NCI-H1436 treated with DMSO at 0.1 percent for 48 hours (cell line): ENCODE measurements around the gene ACO2.
A peak's percentile ranks its signal among the peaks of the same experiment; 100 is the strongest.
"Not testable (repeated sequence)": the region's sequence is repeated elsewhere in the genome, so short reads cannot be mapped to it uniquely, and the experiment has no call there.

Source experiments
- DNase-seq: peaks from one replicate; lab custom pipeline; 2025; lab: John Stamatoyannopoulos, UW

Gene ACO2

DNA sequence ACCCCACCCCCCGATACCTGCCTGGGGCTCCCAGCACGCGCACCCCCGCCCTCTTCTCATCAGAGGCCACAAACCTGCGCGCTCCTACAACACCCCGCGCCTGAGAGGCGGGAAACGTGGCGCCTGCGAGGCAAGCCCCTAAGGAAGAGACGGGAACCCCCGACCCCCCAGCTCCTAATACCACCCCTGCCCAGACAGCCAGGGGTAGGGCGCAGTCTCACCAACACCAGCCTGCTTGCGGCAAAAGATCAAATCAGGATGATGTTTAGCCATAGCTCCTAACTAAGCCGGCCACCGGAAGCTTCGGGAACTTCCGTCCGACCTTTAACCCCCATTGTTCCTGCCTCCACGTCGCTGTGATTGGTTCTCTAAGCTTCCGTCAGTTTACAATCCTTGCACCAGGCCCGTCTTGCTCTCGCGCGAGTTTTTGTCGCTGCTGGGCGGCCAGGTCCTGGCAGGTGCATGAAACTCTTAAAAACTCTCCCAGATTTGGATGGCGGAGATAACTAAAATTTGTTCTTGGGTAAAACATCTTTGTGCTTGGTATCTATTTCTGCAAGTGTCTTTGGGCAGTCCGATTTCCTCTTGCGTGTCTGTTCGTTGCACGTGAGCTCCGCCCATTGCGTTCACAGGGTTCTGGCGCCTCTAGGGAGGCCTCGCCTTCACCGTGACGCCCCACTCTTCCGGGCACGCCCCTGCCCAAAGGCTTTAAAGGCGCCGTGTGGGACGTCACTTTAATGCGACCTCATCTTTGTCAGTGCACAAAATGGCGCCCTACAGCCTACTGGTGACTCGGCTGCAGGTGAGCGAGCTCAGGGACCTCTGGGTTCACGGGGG lies at the start of gene ACO2, which contains the start of gene PHF5A:
TSS of gene ACO2 (plus strand) at position 737 of the 837 bp plus-strand sequence. CDS start at position 767, 30 bp downstream.
TSS of gene PHF5A (minus strand) at position 312 of the 837 bp plus-strand sequence. CDS start at position 273, 39 bp downstream.
- DNase-seq = peak; percentile 91

DNA sequence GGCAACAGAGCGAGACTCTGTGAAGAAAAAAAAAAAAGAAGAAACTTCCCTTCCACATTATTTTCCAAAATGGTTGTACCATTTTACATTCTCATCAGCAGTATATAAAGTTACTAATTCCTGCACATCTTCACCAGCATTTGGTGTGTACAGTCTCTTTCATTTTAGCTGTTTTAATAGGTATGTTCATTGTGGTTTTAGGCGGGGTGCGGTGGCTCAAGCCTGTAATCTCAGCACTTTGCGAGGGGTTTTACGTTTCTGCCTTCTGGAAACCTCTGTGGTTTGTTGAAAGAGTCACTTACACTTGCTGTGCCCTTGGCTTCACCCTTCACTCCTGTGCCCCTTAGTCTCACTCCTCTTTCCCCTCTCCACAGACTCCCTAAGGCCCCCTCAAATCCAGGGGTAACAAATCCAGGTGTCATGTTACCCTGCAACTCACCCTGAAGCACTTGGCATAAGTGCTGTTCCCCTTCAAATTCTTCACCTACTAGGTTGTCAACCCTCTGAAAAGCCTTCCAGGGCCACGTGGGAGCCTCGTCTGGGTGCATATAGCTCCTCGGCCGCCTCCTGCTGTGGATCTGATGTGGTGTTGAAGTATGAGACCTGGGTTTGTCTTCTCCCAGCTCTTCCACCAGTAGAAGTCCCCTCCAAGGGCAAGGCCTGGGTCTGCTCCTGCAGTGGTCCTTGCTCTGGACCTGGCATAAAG lies 43.1 kb upstream of the ACO2 start:
- no peak for DNase-seq

DNA sequence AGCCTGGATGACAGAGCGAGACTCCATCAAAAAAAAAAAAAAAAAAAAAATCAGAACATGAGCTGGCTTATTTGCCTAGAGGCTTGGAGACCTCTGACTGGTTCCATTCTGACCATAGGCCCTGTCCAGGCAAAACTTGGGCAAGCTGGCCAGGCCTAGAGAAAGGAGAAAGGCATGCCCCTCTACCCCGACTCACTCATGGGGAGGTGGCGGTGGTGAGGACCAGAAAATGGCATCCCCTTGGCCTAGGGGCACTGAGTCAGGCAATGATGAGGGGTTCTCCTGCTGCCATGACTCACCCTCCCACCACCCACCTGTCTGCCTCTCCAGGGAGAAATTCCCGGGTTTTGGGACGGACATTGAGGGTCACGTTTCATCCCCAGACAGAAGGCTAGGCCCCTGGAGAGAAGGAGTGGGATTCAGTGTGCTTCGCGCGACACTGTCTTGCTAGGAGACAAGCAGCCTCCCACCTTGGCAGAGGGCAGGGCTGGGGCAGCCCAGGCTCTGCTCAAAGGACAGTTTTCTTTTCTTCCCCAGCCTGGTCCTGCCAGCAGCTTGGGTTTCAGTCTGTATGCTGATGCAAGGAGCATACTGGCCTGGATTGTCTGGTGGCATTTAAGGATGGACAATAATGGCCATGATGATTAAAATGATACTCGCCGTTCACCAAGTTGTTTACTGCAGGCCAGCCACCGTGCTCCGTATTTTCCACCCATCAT lies 39.5 kb upstream of the ACO2 start:
- no peak for DNase-seq

DNA sequence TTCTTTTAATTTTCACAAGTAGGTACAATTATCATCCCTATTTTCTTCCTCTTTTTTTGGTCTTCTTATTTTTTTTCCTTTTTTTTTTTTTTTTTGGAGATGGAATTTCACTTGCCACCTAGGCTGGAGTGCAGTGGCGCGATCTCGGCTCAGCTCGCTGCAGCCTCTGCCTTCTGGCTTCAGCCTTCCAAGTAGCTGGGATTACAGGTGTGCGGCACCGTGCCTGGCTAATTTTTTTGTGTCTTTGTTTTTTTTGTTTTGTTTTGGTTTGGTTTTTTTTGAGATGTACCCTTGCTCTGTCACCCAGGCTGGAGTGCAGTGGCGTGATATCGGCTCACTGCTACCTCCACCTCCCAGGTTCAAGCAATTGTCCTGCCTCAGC lies 39.0 kb upstream of the ACO2 start:
- DNase-seq = no peak

DNA sequence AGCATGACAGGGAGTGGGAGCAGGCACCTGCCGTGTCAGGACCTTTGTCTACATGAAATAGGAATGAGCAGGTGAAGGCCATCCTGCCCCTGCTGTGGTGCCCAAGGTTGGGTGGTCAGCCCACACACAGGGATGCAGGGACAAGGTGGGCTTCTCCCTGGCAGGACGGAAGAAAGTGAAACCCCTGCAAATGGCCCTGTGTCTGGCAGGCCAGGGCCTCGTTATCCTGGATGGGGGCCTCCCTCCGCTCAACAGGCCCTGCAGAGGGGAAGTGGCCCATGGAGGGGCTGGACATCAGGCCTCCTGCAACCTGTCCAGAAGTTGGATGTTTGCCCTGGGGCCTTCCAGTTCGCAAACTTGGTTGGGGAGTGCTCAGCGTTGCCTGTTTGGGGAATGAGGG lies 37.3 kb upstream of the ACO2 start:
- no peak for DNase-seq

DNA sequence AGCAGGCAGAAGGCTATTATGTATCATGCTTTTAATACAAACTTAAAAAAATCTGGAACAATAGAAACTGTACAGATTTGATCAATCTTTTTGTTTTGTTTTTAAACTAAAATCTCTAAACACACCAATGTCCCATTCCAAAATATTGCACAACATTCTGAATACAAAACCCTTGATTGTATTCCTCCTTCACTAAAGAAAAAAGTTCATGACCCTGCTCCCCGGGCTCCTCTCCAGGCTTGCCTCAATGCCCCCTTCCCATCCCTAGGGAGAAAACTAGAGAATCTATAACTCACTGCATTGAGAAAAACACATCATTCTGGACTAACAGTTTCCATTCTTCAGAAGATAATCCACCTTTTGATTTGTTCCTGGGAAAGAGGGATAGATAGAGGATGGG lies 35.4 kb upstream of the ACO2 start:
- not testable (repeated sequence) for DNase-seq

DNA sequence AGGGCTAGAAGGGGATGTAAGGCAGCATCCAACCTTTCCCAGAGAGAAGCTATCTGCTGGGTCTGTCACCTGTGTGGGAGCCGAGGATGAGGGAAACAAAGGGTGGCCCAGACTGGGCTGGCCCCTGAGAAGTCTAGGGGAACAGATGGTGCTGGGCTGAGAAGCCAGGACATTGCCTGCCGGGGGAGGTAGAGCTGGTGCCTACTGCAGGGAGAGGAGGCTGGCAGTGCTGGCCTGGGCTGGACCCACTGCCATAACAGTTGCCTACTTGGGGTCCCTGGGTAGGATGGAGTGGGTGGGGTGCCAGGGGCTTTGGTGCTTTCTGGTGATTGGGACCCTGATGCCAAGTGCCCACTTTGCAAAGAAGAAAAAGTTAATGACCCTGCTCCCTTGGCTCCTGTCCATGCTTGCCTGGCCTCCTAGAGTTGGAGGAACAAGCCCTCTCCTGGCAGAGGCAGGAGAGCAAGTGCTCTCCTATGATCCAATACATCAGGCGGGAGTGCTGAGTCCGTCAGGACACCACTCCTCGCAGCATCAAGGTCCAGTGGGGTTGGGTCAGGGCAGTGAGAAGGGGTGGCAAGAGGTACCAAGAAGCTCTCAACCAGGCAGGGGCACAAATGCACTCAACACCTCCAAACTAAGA lies 34.4 kb upstream of the ACO2 start:
- not testable (repeated sequence) for DNase-seq

DNA sequence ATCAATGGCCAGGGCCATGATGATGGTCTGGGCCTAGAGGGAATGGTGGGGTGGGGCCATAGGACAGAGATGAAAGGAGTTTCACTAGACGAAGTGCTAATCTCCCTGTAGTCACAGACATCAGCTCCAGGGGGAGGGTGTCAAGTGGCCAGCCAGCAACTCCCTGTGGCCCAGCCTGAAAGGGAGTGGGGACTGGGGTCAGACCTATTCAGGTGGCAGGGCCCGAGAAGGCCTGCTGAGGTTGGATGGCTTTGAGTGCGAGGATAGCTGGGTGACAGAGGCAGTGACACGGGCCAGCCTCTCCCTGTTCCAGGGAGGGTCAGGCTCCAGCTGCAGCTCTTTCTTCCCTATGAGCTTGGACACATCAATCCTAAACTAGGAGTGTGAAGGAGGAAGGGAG lies 33.4 kb upstream of the ACO2 start:
- DNase-seq = no peak

DNA sequence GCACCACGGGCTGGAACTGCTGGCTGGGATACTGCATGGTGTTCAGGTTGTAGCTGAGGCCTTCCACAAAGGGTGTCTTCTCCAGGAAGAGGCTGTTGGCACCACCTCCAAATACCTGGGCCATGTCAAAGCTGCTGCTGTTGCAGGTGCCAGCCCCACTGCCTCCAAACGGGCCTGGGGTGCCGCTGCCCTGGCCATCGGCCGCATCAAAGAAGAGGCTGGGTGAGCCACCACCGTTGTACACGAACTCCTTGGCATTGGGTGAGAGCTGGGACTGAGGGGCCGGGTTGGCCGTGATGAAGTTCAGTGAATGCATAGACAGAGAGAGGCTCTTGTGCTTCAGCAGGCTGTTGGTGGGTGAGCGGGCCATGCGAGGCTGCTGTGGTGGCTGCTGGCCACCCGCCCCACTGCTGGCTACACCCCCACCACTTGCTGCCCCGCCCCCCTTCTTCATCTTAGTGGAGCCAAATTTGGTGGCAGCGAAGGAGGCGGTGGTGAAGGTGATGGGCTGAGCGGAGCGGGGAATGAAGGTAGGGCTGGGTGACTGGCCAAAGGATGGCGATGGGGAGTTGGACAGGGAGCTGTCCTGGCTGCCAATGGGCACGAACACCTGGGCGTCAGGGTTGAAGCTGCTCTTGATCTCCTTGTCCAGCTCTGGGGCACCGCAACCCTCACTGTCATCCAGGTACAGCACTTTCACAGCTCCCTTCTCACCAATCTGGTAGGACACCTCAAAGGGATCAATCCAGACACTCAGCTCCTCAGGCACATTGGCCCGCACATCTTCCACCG lies 32.4 kb upstream of the ACO2 start:
- no peak for DNase-seq

DNA sequence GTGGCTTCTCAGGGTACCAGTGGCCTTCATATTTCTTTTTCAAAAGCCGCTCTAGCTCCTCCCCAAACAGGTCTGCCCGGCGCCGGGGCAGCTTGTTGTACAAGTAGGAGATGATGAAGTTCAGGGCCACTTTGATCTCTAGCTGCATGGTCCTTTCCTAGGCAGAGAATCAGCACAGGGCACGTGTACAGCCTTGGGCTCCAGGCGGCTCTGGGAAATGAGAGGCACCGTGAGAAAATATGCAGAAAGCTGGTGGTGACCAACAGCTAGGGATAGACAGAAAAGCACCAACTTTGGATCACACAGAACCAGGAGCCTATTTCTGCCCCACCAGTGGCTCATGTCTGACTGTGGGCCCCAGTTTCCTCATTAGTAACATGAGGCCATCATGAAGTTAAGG lies 31.7 kb upstream of the ACO2 start:
- no peak for DNase-seq

DNA sequence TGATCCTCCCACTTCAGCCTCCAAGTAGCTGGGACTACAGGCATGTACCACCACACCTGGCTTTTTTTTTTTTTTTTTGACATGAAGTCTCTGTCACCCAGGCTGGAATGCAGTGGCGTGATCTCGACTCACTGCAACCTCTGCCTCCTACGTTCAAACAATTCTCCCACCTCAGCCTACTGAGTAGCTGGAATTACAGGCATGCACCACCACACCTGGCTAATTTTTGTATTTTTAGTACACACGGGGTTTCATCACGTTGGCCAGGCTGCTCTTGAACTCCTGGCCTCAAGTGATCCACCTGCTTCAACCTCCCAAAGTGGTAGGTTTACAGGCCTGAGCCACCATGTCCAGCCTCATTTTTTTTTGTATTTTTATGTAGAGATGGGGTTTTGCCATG lies 28.4 kb upstream of the ACO2 start:
- not testable (repeated sequence) for DNase-seq

DNA sequence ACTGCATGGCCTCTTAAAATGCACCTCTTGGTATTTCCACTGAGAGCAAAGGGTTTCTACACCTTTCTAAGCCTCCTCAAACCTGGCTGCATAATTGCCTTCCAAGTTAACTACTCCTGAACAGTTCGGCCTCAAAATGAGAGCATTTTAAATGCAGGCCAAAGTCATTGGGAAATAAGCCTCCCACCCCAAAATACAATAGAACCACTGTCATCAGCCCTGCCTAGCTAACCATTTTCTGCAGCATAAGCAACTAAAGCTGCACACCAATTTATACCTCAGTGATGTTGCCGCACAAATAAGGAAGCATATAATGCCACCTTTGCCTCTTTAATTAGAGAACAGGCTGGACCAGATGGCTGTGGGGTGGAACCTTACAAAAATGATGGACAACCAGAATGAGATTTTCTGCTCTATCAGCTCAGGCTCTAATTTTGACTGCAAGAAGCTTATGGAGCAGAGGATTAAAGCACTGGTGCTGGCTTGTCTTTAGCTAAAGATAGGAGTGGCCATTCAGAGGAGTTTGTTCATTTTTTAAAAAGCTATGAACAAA lies 26.6 kb upstream of the ACO2 start:
- no peak for DNase-seq

DNA sequence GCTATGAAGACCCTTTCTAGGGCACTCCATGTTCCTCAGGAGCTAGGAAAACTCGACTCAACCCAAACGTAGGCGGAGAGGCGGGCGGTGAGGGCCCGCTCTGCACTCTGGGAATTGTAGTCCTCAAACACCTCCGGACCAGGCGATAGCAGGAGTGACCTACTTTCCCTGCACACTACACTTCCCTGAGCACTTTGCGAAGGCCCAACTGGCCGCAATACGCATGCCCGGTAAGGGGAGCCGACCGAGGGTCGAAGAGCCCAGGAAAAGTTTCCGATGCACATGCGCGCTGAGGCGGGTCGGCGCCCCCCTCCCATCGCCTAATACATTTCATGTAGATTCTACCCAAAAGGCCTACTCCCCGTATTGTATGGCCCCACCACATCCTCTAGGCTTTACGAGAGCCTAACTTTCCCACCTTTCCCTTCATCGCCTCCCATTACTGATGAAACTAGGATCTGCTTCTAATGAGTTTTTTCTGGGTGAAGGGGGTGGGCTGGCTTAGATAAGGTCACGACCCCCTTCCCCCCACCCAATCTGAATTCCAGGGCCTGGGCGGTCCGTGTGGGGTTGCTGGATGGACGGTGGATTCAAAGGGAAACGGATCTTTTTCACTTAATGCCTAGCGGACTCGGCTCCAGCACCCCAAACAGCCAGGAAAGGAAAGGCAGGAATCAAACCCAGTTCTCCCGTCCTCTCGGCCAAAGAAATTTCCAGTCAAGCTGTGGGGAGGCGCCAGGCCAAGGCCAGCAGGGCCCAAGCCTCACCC lies 24.4 kb upstream of the ACO2 start:
- peak; percentile 86 for DNase-seq

DNA sequence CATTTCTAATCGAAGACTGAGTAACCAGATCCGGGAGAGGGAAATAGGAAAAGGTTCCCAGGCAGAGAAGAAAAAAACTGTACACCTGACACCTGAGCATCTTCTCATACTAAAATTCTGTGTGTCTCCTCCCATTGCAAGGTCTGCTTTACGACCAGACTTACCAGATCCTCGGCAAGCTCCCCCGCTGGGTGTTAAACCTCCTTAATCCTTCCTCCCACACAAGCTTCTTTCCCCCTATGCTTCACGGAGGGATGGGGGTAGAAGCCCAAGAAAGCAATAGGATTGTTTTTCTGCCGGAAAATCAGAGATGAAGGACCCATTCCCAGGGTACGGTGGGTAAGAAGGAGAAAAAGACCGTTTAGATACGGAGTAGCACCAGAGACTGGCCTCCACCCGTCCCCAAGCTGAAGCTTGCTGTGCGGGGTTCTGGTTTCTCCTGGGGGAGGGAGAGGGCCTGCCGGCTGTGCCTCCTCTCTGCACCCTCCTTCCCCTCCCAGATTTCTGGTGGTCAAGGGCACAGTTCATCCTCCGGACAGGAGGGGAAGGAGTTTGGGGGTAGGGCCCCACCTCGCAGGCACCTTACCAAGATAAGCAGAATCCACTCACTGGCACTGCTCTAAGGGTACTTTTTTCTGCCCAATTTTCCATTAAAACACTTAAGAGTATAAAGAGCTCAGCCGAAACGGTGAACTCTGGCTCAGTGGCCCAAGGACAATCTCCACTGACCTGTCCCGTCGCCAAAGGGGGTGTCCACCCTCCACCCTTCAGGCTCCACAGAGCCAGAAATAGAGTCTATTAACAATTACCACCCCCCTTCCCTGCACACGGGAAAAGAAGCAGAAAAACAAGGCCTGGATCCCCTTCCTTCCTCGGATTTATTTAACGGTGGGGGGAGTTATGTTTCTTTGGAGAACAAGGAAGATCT lies 23.5 kb upstream of the ACO2 start:
- no peak for DNase-seq

DNA sequence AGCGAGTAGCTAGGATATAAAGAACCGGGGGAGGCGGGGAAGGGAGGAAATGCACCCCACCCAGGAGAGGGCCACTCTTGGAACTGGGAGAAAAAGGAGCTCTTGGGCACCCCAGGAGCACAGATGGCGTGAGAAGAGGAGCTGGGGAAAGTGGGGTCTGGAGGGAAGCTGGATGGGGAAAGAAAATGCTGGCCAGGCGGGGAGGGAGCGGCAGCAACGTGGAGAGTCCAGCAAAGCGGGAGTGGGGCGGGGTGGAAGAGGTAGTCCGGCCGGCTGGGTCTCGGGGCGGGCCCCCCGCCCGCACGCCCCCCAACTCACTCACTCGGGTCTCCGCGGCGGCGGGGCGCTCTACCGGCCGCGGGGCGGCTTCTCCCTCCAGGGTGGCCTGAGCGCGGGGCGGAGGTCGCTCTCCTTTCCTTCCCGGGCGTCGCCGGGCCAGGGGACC lies 22.8 kb upstream of the ACO2 start:
- DNase-seq = no peak

DNA sequence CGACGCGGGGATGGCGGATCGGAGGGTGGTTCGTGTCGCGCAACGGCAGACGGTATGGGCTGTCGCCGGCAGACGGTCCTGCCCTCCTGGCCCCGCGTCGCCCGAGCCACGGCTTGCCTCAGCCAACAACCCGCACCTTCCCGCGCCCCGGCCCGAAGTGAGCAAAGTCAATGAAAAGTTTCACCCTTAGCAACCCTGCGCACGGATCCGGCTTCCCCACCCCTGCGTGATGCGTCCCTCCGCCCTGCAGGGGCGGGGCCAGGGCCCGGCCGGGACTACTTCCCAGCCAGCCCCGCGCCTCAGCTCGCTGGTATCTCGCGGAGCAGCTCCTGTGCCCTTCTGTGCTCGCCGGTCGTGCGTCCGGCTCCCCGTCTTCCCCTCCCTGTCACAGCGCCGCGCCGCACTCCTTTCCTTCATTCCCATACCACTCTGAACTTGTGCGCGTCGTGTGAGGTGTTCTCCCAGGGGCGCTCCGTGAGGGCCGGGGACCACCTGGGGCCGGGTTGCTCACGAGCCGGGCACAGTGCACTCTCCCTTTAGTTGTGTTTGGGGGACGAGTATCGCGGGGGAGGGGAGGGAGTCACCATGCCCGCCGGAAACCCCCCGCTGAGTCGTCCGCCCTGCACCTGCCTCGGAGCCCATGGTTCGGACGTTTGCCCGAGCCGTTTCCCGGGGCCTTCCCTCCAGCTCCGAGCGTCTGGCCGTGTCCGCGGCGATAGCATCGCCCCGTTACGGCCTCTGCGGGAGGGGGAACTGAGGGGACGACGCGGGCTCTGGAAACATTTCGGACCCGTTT lies 22.1 kb upstream of the ACO2 start, which contains the start of gene TOB2:
TSS of gene TOB2 (minus strand) at position 163 of the 796 bp plus-strand sequence. CDS start 9,456 bp downstream, outside the sequence.
- peak; percentile 63 for DNase-seq

DNA sequence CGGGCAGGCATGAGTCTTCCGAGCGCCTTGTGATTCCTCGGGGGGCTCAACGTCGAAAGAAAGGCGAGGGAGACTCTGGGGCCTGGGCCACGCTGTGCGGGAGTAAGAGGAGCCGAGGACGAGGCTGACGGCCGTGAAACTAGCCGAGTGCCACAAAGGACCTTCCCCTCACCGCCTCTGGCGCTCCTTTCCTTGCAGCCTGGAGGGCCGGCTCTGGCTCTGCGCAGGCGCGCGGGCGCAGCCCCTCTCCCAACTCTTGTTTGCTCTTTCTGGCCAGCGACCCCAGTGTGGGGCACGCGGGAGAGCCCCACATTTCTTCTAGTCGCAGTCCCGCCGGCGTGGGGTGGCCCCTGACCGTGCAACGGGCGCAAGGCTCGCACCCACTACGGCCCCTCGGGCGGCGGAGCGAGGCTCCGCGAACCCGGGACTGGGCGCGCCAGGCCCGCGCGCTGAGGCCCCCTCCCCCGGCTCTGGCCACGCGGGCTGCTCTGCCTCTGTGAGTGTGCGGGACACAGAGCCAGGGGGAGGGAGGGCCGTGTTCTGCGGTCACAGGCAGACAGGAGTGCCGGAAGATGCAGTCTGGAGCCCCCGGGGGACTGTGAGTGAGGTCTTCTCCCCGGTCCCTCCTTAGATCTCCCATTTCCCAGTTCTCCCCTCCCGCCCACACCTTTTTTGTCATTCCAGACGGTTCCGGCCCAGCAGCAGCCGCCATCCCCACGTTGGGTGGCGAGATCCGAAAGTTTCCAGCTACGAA lies 21.3 kb upstream of the ACO2 start:
- DNase-seq = no peak
